Colonic mucosa (tissue), 4 donors: ENCODE results near the gene PSMB8. TPM values are rescaled to one million over a fixed set of nuclear protein-coding genes. Genes with fewer than 3 reads are reported as not detected.

Experiments
- DNase-seq: peaks from one replicate; pipeline ENCODE4 v3.0.0-alpha.2; 2020
- H3K27ac ChIP-seq: fragments of 200-600 bp; one replicate; pipeline ENCODE4 v1.8.0; 2021
- H3K27me3 ChIP-seq: fragments of 200-600 bp; one replicate; pipeline ENCODE4 v1.8.0; 2021
- H3K36me3 ChIP-seq: fragments of 200-600 bp; one replicate; pipeline ENCODE4 v1.8.0; 2021
- H3K4me1 ChIP-seq: fragments of 200-600 bp; one replicate; pipeline ENCODE4 v1.8.0; 2021; ENCODE audit warnings: mild to moderate bottlenecking
- H3K4me3 ChIP-seq: fragments of 200-600 bp; one replicate; pipeline ENCODE4 v1.8.0; 2021
- H3K9ac ChIP-seq, 2 donors: one replicate each; pipeline ENCODE4 v1.7.0; 2013; ENCODE audit warnings: control low read depth in 2 of 2, low read depth in 2 of 2, low read length in 2 of 2
- H3K9me3 ChIP-seq: fragments of 200-600 bp; one replicate; pipeline ENCODE4 v1.8.0; 2021
- CTCF ChIP-seq: fragments of 200-600 bp; IDR thresholded peaks from one replicate; pipeline ENCODE4 v1.8.0; 2022; ENCODE audit warnings: antibody characterized with exemption, mild to moderate bottlenecking
- intact Hi-C: fragments of 100-400 bp; cut with DNase I; formaldehyde crosslinking; loops from one replicate; pipeline ENCODE4 v1.14.1; 2022
- total RNA-seq, 2 donors: library from RNA; stranded (reverse); fragmentation: NEBNext Ultra II Directional in 1 of 2; extraction: Animal tissue kit (Norgen Biotek cat#: 25700) in 1 of 2; gene quantifications; one replicate each; pipeline ENCODE4 v1.2.1, GENCODE V29; 2021
- donor health status: healthy.
- donor health status: DM: no; HTN: no; CAD: no.
- donor health status: DM: no; HTN: no; CAD: no.

The PSMB8 gene
- total RNA-seq, 2 donors from 2014 or later = 152 to 154 TPM

GRCh38 chr6:32816746-32817204 is 27.1 kb downstream of the PSMB8 start, which contains the start of gene HLA-DOB:
TSS of gene HLA-DOB (minus strand) at chr6:32817002. CDS start at chr6:32816951, 51 bp downstream.
- Histone ChIP-seq H3K27me3 (no peaks in the 10 kb centered on the region), H3K9me3 (no peaks in the 10 kb centered on the region), H3K36me3 (no peaks in the 10 kb centered on the region), H3K4me1 (no peaks in the 10 kb centered on the region), H3K9ac (no peak within 1 kb of the TSS), H3K4me3 (no peak within 1 kb of the TSS), H3K27ac (no peak within 1 kb of the TSS)
- TF ChIP-seq CTCF = no peak
- DNase-seq = no peak
- intact Hi-C loops = no loop called here

- Histone ChIP-seq H3K27ac (no peak overlapping the region), H3K4me3 (no peak overlapping the region), H3K4me1 (no peaks in the 10 kb centered on the region), H3K9ac (no peak overlapping the region), H3K9me3 (no peaks in the 10 kb centered on the region), H3K36me3 (no peaks in the 10 kb centered on the region), H3K27me3 (no peaks in the 10 kb centered on the region)
- intact Hi-C loops = no loop called here
- DNase-seq = no peak
- TF ChIP-seq CTCF = no peak
Measured at GRCh38 chr6:32815996-32816395, 27.9 kb downstream of the PSMB8 start.

GRCh38 chr6:32815115-32815514 is 28.7 kb downstream of the PSMB8 start:
- no peak for DNase-seq
- Histone ChIP-seq H3K9me3 (no peaks in the 10 kb centered on the region), H3K36me3 (no peaks in the 10 kb centered on the region), H3K4me1 (no peaks in the 10 kb centered on the region), H3K4me3 (no peak overlapping the region), H3K27me3 (no peaks in the 10 kb centered on the region), H3K27ac (no peak overlapping the region), H3K9ac (no peak overlapping the region)
- no peak for TF ChIP-seq CTCF
- intact Hi-C loops = no loop called here

GRCh38 chr6:32814145-32814544 is 29.7 kb downstream of the PSMB8 start:
- no peak overlapping the region for H3K4me3 ChIP-seq
- no peaks in the 10 kb centered on the region for H3K27me3 ChIP-seq
- H3K4me1 ChIP-seq = no peaks in the 10 kb centered on the region
- no peak for DNase-seq
- no peak for TF ChIP-seq CTCF
- intact Hi-C loops = no loop called here
- H3K9me3 ChIP-seq = no peaks in the 10 kb centered on the region
- H3K36me3 ChIP-seq = no peaks in the 10 kb centered on the region
- no peak overlapping the region for H3K9ac ChIP-seq
- no peak overlapping the region for H3K27ac ChIP-seq

- no peak for TF ChIP-seq CTCF
- no peaks in the 10 kb centered on the region for H3K27me3 ChIP-seq
- intact Hi-C loops = no loop called here
- H3K36me3 ChIP-seq = no peaks in the 10 kb centered on the region
- no peak for DNase-seq
- H3K4me3 ChIP-seq = no peak overlapping the region
- no peaks in the 10 kb centered on the region for H3K4me1 ChIP-seq
- no peak overlapping the region for H3K9ac ChIP-seq
- H3K9me3 ChIP-seq = no peaks in the 10 kb centered on the region
- no peak overlapping the region for H3K27ac ChIP-seq
Measured at GRCh38 chr6:32809171-32809570, 34.7 kb downstream of the PSMB8 start.
